ENCODE measurements around the gene PNPLA6. TPM values are rescaled to one million over a fixed set of nuclear protein-coding genes. Genes with fewer than 3 reads are reported as not detected.

Gene PNPLA6
- total RNA-seq, 1 donor from 2014 or later = 129 TPM

GRCh38 chr19:7512400-7512851 lies 23.1 kb upstream of the PNPLA6 start:
- TF ChIP-seq CTCF (IDR thresholded peaks at IDR 0.05; ENCODE audit: unreplicated experiment) = no peak
- Mint-ChIP-seq H3K36me3 (ENCODE audit: low read depth, unreplicated experiment) (peaks cover 7% of the 10 kb centered on the region), H3K9me3 (ENCODE audit: unreplicated experiment) (no peaks in the 10 kb centered on the region), H3K27ac (ENCODE audit: unreplicated experiment) (no peak overlapping the region), H3K4me3 (ENCODE audit: unreplicated experiment) (no peak overlapping the region), H3K27me3 (ENCODE audit: unreplicated experiment) (peaks cover 4% of the 10 kb centered on the region), H3K4me1 (ENCODE audit: unreplicated experiment) (peaks cover 15% of the 10 kb centered on the region)
- no peak for DNase-seq (ENCODE audit: low spot score)

- H3K4me3 Mint-ChIP-seq (ENCODE audit: unreplicated experiment) = peak overlapping the region; percentile 62
- H3K4me1 Mint-ChIP-seq (ENCODE audit: unreplicated experiment) = peaks cover 15% of the 10 kb centered on the region
- H3K27ac Mint-ChIP-seq (ENCODE audit: unreplicated experiment) = peak overlapping the region; percentile 12
- peaks cover 7% of the 10 kb centered on the region for H3K27me3 Mint-ChIP-seq (ENCODE audit: unreplicated experiment)
- no peak for TF ChIP-seq CTCF (IDR thresholded peaks at IDR 0.05; ENCODE audit: unreplicated experiment)
- H3K9me3 Mint-ChIP-seq (ENCODE audit: unreplicated experiment) = no peaks in the 10 kb centered on the region
- H3K36me3 Mint-ChIP-seq (ENCODE audit: low read depth, unreplicated experiment) = peaks cover 14% of the 10 kb centered on the region
- DNase-seq (ENCODE audit: low spot score) = no peak
These were observed 21.5 kb upstream of the PNPLA6 start for GRCh38 chr19:7513809-7514642.

GRCh38 chr19:7515110-7515644 lies 20.3 kb upstream of the PNPLA6 start:
- TF ChIP-seq CTCF (IDR thresholded peaks at IDR 0.05; ENCODE audit: unreplicated experiment) = no peak
- no peak for DNase-seq (ENCODE audit: low spot score)
- H3K4me1 Mint-ChIP-seq (ENCODE audit: unreplicated experiment) = peaks cover 15% of the 10 kb centered on the region
- H3K27me3 Mint-ChIP-seq (ENCODE audit: unreplicated experiment) = peaks cover 7% of the 10 kb centered on the region
- H3K9me3 Mint-ChIP-seq (ENCODE audit: unreplicated experiment) = no peaks in the 10 kb centered on the region
- H3K4me3 Mint-ChIP-seq (ENCODE audit: unreplicated experiment) = peak overlapping the region; percentile 94
- peaks cover 18% of the 10 kb centered on the region for H3K36me3 Mint-ChIP-seq (ENCODE audit: low read depth, unreplicated experiment)
- peak overlapping the region; percentile 84 for H3K27ac Mint-ChIP-seq (ENCODE audit: unreplicated experiment)

GRCh38 chr19:7515645-7516151 lies 19.8 kb upstream of the PNPLA6 start, which contains the start of gene ZNF358:
Gene ZNF358, plus strand, starts transcription at chr19:7516103. Its CDS starts 3,140 bp downstream, at chr19:7519243.
- Mint-ChIP-seq H3K9me3 (ENCODE audit: unreplicated experiment) (no peaks in the 10 kb centered on the region), H3K27ac (ENCODE audit: unreplicated experiment) (peak within 1 kb of the TSS; percentile 84), H3K4me1 (ENCODE audit: unreplicated experiment) (peaks cover 15% of the 10 kb centered on the region), H3K27me3 (ENCODE audit: unreplicated experiment) (peaks cover 7% of the 10 kb centered on the region), H3K36me3 (ENCODE audit: low read depth, unreplicated experiment) (peaks cover 18% of the 10 kb centered on the region), H3K4me3 (ENCODE audit: unreplicated experiment) (peak within 1 kb of the TSS; percentile 94)
- peak; percentile 78 for DNase-seq (ENCODE audit: low spot score)
- TF ChIP-seq CTCF (IDR thresholded peaks at IDR 0.05; ENCODE audit: unreplicated experiment) = no peak

Data from endothelial cell (in vitro differentiated cells).